CD4-positive, alpha-beta T cell treated with Interleukin-2 at 100 ng/mL for 4 hours (primary cell): ENCODE data around the gene APELA.
"Not testable (repeated sequence)": the region's sequence is repeated elsewhere in the genome, so short reads cannot be mapped to it uniquely, and the experiment has no call there.

Source experiments
- DNase-seq: peaks from one replicate; pipeline ENCODE4 v3.0.0-alpha.2; 2020; ENCODE audit warnings: low spot score

APELA gene

GRCh38 chr4:164926301-164926700 is 49.3 kb downstream of the APELA start:
- no peak for DNase-seq

DNA sequence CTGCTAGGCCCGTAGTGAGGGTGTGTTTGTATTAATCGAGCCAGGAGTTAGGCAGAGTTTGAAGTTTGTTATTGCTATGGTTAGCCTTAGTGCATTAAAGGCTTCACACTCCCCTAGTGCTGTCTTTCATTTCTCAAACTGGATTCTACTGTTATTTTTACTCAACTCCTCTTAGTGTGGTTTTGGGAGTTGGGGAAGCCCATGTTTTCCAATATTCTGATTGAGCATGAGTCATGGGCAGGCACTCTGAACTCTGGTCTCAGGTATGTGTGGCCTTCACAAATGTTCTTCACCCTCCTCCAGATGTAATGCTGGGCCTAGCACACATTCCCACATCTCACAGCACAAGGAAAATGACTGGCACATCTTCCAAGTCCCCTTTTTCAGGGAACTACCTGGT is 50.1 kb downstream of the APELA start:
- not testable (repeated sequence) for DNase-seq

- no peak for DNase-seq
Observed at GRCh38 chr4:164930647-164931046, 53.7 kb downstream of the APELA start.

- no peak for DNase-seq
Observed at GRCh38 chr4:164931551-164932324, 54.8 kb downstream of the APELA start.

GRCh38 chr4:164933244-164933643 is 56.3 kb downstream of the APELA start:
- DNase-seq, result no peak

GRCh38 chr4:164935363-164935762 is 58.4 kb downstream of the APELA start:
- no peak for DNase-seq

DNA sequence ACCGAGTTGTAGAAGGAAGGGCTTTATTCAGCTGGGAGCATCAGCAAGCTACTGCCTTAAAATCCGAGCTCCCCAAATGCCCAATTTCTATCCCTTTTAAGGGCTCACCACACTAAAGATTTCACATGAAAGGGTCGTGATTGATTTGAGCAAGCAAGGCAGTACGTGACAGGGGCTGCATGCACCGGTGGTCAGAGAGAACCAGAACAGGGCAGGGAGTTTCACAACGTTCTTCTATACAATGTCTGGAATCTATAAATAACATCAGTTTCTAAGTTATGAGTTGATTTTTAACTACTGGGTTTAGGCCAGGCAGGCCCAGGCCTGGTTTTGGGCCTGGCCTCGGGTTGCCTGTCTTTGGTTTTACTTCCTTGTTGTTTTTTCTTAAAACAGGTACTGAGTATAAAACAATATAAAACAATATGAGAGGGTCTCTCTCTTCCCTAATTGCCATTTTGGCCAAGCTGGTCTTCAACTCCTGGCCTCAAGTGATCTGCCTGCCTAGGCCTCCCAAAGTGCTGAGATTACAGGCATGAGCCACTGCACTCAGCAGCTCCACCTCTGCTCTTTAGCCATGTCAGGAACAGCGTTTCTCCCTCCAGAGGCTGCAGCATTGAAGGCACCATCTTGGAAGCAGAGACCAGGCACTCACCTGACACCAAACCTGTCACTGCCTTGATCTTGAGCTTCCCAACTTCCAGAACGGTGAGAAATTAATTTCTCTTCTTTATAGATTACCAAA is 59.1 kb downstream of the APELA start:
- not testable (repeated sequence) for DNase-seq

DNA sequence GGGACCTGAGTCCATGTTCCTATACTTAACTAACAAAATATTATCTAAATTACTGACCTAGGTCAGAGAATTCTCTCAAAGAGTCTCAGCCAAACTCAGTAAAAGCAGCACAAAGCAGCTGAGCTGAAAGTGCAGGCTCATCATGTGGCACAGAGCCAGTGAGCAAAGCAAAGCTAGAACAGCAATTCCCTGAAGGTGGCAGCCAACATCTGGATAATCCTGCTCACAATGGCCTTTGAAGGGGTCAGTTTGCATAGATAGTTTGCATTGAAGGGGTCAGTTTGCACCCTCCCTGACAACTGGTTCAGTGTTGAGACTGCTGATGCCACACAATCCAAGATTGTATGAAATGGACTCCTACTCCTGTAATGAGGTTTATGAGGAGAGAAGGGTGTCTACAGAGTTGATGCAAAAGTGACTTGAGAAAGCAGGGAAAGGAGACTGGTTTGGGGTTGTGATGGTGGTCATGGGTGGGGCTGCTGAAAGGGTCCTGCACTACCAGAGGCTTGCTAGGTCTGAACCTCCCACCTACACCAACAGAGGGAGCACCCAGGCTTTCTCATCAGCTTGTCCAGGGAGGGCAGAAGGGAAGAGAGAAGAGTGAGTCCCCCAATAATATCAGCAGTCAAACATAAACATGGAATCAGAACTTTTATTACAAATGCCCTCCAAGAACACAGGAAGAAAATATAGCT is 60.7 kb downstream of the APELA start:
- DNase-seq, result no peak

- DNase-seq, result no peak
Observed at GRCh38 chr4:164943192-164943591, 66.2 kb downstream of the APELA start.

GRCh38 chr4:164945146-164945545 is 68.2 kb downstream of the APELA start:
- no peak for DNase-seq

GRCh38 chr4:164946810-164947209 is 69.8 kb downstream of the APELA start:
- no peak for DNase-seq
